HepG2 (cell line): ENCODE data around the gene NFKBIL1. TPM values are rescaled to one million over a fixed set of nuclear protein-coding genes. Genes with fewer than 3 reads are reported as not detected.

ENCODE experiments used
- AGO2 ChIP-seq: fragments of 200-400 bp; formaldehyde crosslinking; optimal IDR thresholded peaks from 2 replicates; pipeline ENCODE3; 2017; ENCODE audit warnings: mild to moderate bottlenecking, low read depth, low read length, moderate library complexity
- CBX5 ChIP-seq: sonication (generic); formaldehyde crosslinking; IDR thresholded peaks from 2 replicates; pipeline ENCODE4 v1.4.0; 2020; ENCODE audit warnings: missing genetic modification reagents, borderline replicate concordance
- CSRNP1 ChIP-seq: sonication (generic); formaldehyde crosslinking; IDR thresholded peaks from 2 replicates; pipeline ENCODE4 v1.8.1; 2023; ENCODE audit warnings: mild to moderate bottlenecking, missing genetic modification reagents
- KDM3A ChIP-seq: IDR thresholded peaks from 2 replicates; pipeline ENCODE4 v1.6.1; 2018; ENCODE audit warnings: low read depth, missing compliant biosample characterization
- REPIN1 ChIP-seq: sonication (generic); formaldehyde crosslinking; IDR thresholded peaks from 2 replicates; pipeline ENCODE4 v1.8.0; 2022; ENCODE audit warnings: missing genetic modification reagents, low read depth, mild to moderate bottlenecking, borderline replicate concordance
- TAF15 ChIP-seq: fragments of 200-400 bp; formaldehyde crosslinking; IDR thresholded peaks from one replicate; pipeline ENCODE4 v1.6.1; 2018; ENCODE audit warnings: mild to moderate bottlenecking, low read depth, low read length; ENCODE audit not compliant: poor library complexity, severe bottlenecking
- TBX2 ChIP-seq: sonication (generic); formaldehyde crosslinking; IDR thresholded peaks from 2 replicates; pipeline ENCODE4 v1.5.0; 2020; ENCODE audit warnings: missing genetic modification reagents, mild to moderate bottlenecking, borderline replicate concordance
- USF2 ChIP-seq, 2 experiments: sonication (generic) in 1 of 2; formaldehyde crosslinking in 1 of 2; IDR thresholded peaks; 2 replicates each; pipeline versions ENCODE4 v1.5.1 to v1.6.1; 2011 to 2020; ENCODE audit warnings: borderline replicate concordance in 1 of 2, low read depth in 1 of 2, low read length in 1 of 2, mild to moderate bottlenecking in 1 of 2, missing genetic modification reagents in 1 of 2, moderate library complexity in 1 of 2
- ZC3H13 ChIP-seq: sonication (generic); formaldehyde crosslinking; IDR thresholded peaks from 2 replicates; pipeline ENCODE4 v1.8.1; 2023; ENCODE audit warnings: mild to moderate bottlenecking, missing genetic modification reagents, moderate library complexity
- ZNF20 ChIP-seq: sonication (generic); formaldehyde crosslinking; IDR thresholded peaks from 2 replicates; pipeline ENCODE4 v1.4.0; 2020; ENCODE audit warnings: mild to moderate bottlenecking, moderate library complexity, missing genetic modification reagents
- ZNF205 ChIP-seq: IDR thresholded peaks from 2 replicates; pipeline ENCODE4 v1.6.1; 2018; ENCODE audit warnings: missing biosample characterization, missing genetic modification reagents
- ZNF33B ChIP-seq: sonication (generic); formaldehyde crosslinking; IDR thresholded peaks from 2 replicates; pipeline ENCODE4 v1.5.1; 2020; ENCODE audit warnings: mild to moderate bottlenecking, missing genetic modification reagents
- ZNF460 ChIP-seq: sonication (generic); formaldehyde crosslinking; IDR thresholded peaks from 2 replicates; pipeline ENCODE4 v1.5.1; 2020; ENCODE audit warnings: missing genetic modification reagents, mild to moderate bottlenecking, borderline replicate concordance
- ZNF609 ChIP-seq: sonication (generic); formaldehyde crosslinking; IDR thresholded peaks from 2 replicates; pipeline ENCODE4 v1.4.0; 2020; ENCODE audit warnings: mild to moderate bottlenecking, missing genetic modification reagents, borderline replicate concordance
- ZNF674 ChIP-seq: sonication (generic); formaldehyde crosslinking; IDR thresholded peaks from 2 replicates; pipeline ENCODE4 v1.5.0; 2020; ENCODE audit warnings: low read depth, mild to moderate bottlenecking, missing genetic modification reagents
- ZNF747 ChIP-seq: sonication (generic); formaldehyde crosslinking; IDR thresholded peaks from 2 replicates; pipeline ENCODE4 v1.8.1; 2023; ENCODE audit warnings: missing genetic modification reagents, mild to moderate bottlenecking, borderline replicate concordance
- ZSCAN12 ChIP-seq: sonication (generic); formaldehyde crosslinking; IDR thresholded peaks from 2 replicates; pipeline ENCODE4 v1.9.0; 2021; ENCODE audit warnings: mild to moderate bottlenecking, missing genetic modification reagents
- ZSCAN31 ChIP-seq: sonication (generic); formaldehyde crosslinking; IDR thresholded peaks from 2 replicates; pipeline ENCODE4 v1.5.0; 2020; ENCODE audit warnings: low read depth, mild to moderate bottlenecking, missing genetic modification reagents
- polyA plus RNA-seq, 8 experiments: library from polyadenylated mRNA; depleted of rRNA in 3 of 8; stranded (reverse) in 7 of 8; unstranded in 1 of 8; fragments of >200 nt; fragmentation: Illumina TruSeq in 4 of 8; extraction: Trizol in 4 of 8; gene quantifications; 2 replicates each; pipeline versions ENCODE4 v1.2.1 to v1.2.3, GENCODE V29; 2011 to 2016; ENCODE audit warnings: low read depth in 4 of 8, missing spikeins in 1 of 8, mixed read lengths in 1 of 8; ENCODE audit not compliant: insufficient read depth in 1 of 8
- total RNA-seq, 5 experiments: library from RNA; depleted of rRNA; stranded (reverse); fragments of >200 nt; fragmentation: Illumina TruSeq; extraction: Trizol; gene quantifications; 2 replicates each; pipeline ENCODE4 v1.2.3, GENCODE V29; 2016; ENCODE audit warnings: low read depth in 1 of 5

Gene NFKBIL1
- total and polyA plus RNA-seq, 2 of the 13 experiments (the other 11 are each of a cell fraction or from before 2014, with no cell fraction given), result 9.7 to 19.5 TPM

GRCh38 chr6:31547727-31548543 lies 527 bp downstream of the NFKBIL1 start (continued):
- TF ChIP-seq ZNF747 (CRISPR knock-in tag), result peak; percentile 10; the same call in 1 of the 2 replicates
- TF ChIP-seq REPIN1, result no peak
- TF ChIP-seq TAF15, result no peak
- no peak for TF ChIP-seq ZNF674 (CRISPR knock-in tag)
- TF ChIP-seq KDM3A (CRISPR knock-in tag), result no peak; the same call in 1 of the 2 replicates
- TF ChIP-seq ZNF460 (CRISPR knock-in tag), result no peak
- TF ChIP-seq CBX5, result no peak
- TF ChIP-seq TBX2, result 0 out of 2 replicates have a peak, but pooled peaks have one; percentile 9
- TF ChIP-seq ZNF33B (CRISPR knock-in tag), result 0 out of 2 replicates have a peak, but pooled peaks have one; percentile 62
- 0 out of 2 replicates have a peak, but pooled peaks have one; percentile 14 for TF ChIP-seq ZC3H13 (CRISPR knock-in tag)
- TF ChIP-seq USF2 (IDR thresholded peaks at IDR 0.05; ENCODE audit: low read depth, low read length), result no peak
- TF ChIP-seq USF2 (CRISPR knock-in tag; IDR thresholded peaks at IDR 0.05; ENCODE audit: borderline replicate concordance), result no peak
- TF ChIP-seq ZSCAN31 (CRISPR knock-in tag), result 0 out of 2 replicates have a peak, but pooled peaks have one; percentile 0
- TF ChIP-seq CSRNP1 (CRISPR knock-in tag), result 0 out of 2 replicates have a peak, but pooled peaks have one; percentile 38
- TF ChIP-seq ZNF205 (CRISPR knock-in tag), result no peak
- peak; percentile 70 for TF ChIP-seq AGO2
- TF ChIP-seq ZNF609 (CRISPR knock-in tag), result no peak
- 0 out of 2 replicates have a peak, but pooled peaks have one; percentile 41 for TF ChIP-seq ZNF20 (CRISPR knock-in tag)
- TF ChIP-seq ZSCAN12 (CRISPR knock-in tag), result no peak
